GM23338 (cell line): ENCODE measurements around the gene TMEM238. TPM values are rescaled to one million over a fixed set of nuclear protein-coding genes. Genes with fewer than 3 reads are reported as not detected.
"Not testable (repeated sequence)": the region's sequence is repeated elsewhere in the genome, so short reads cannot be mapped to it uniquely, and the experiment has no call there.

Experiments used
- ATAC-seq: fragments of 200-7000 bp; cut with Tn5 transposase; 3 replicates; pipeline ENCODE4 v1.9.1; 2020
- DNase-seq: peaks from one replicate; pipeline ENCODE4 v3.0.0-alpha.2; 2015; ENCODE audit warnings: low spot score
- H2AFZ ChIP-seq: fragments of 200-600 bp; sonication (generic); 2 replicates; pipeline ENCODE4 v1.8.0; 2016; ENCODE audit warnings: antibody characterized with exemption, mild to moderate bottlenecking, moderate library complexity
- H3F3A ChIP-seq: fragments of 200-600 bp; sonication (generic); replicated peaks from 2 replicates; pipeline ENCODE4 v1.8.0; 2017; ENCODE audit warnings: antibody characterized with exemption, mixed run types, low read depth
- H3K27ac ChIP-seq: fragments of 200-600 bp; sonication (generic); 2 replicates; pipeline ENCODE4 v1.6.1; 2016; ENCODE audit warnings: low read depth
- H3K27me3 ChIP-seq: fragments of 200-600 bp; sonication (generic); 2 replicates; pipeline ENCODE4 v1.8.0; 2016; ENCODE audit warnings: mild to moderate bottlenecking, mixed run types, moderate library complexity; ENCODE audit not compliant: insufficient read depth
- H3K36me3 ChIP-seq: fragments of 200-600 bp; sonication (generic); 2 replicates; pipeline ENCODE4 v1.8.0; 2016; ENCODE audit warnings: mild to moderate bottlenecking; ENCODE audit not compliant: insufficient read depth
- H3K4me1 ChIP-seq: fragments of 200-600 bp; sonication (generic); 2 replicates; pipeline ENCODE4 v1.8.0; 2016; ENCODE audit warnings: mild to moderate bottlenecking, moderate library complexity; ENCODE audit not compliant: insufficient read depth
- H3K4me2 ChIP-seq: fragments of 200-600 bp; sonication (generic); 2 replicates; pipeline ENCODE4 v1.7.1; 2017; ENCODE audit warnings: mixed run types
- H3K4me3 ChIP-seq: fragments of 200-600 bp; sonication (generic); 2 replicates; pipeline ENCODE4 v1.6.1; 2016; ENCODE audit warnings: mixed run types
- H3K79me2 ChIP-seq: fragments of 200-600 bp; sonication (generic); replicated peaks from 2 replicates; pipeline ENCODE4 v1.8.0; 2017; ENCODE audit warnings: mild to moderate bottlenecking; ENCODE audit not compliant: insufficient read depth
- H3K9me2 ChIP-seq: fragments of 200-600 bp; sonication (generic); 2 replicates; pipeline ENCODE4 v1.8.0; 2017; ENCODE audit not compliant: insufficient read depth
- H4K20me1 ChIP-seq: fragments of 200-600 bp; sonication (generic); replicated peaks from 2 replicates; pipeline ENCODE4 v1.8.0; 2017; ENCODE audit warnings: mild to moderate bottlenecking; ENCODE audit not compliant: insufficient read depth
- H3K27ac Mint-ChIP-seq: 2 replicates; pipeline ENCODE4 v1.8.0; 2020; ENCODE audit warnings: inconsistent platforms, mild to moderate bottlenecking, moderate library complexity, mixed read lengths
- H3K27me3 Mint-ChIP-seq: 3 replicates; pipeline ENCODE4 v1.8.0; 2022; ENCODE audit warnings: low read depth, mild to moderate bottlenecking, moderate library complexity, mixed read lengths, inconsistent platforms; ENCODE audit not compliant: insufficient read depth, poor library complexity
- H3K36me3 Mint-ChIP-seq: 3 replicates; pipeline ENCODE4 v1.8.0; 2021; ENCODE audit warnings: low read depth, mild to moderate bottlenecking, inconsistent platforms, moderate library complexity, mixed read lengths
- H3K4me1 Mint-ChIP-seq: 3 replicates; pipeline ENCODE4 v1.8.0; 2020; ENCODE audit warnings: mild to moderate bottlenecking, inconsistent platforms, mixed read lengths
- H3K4me3 Mint-ChIP-seq: 3 replicates; pipeline ENCODE4 v1.8.0; 2021; ENCODE audit warnings: moderate library complexity, mild to moderate bottlenecking, inconsistent platforms, mixed read lengths
- H3K9me3 Mint-ChIP-seq: 3 replicates; pipeline ENCODE4 v1.8.0; 2020; ENCODE audit warnings: moderate library complexity, mild to moderate bottlenecking, inconsistent platforms, mixed read lengths
- EZH2phosphoT487 ChIP-seq: fragments of 200-600 bp; sonication (generic); IDR thresholded peaks from one replicate; pipeline ENCODE4 v1.8.1; 2018; ENCODE audit warnings: antibody characterized with exemption; ENCODE audit not compliant: unreplicated experiment
- polyA plus RNA-seq: library from polyadenylated mRNA; unstranded; fragments of >200 nt; fragmentation: Nextera tagmentation; extraction: Ambion mirVana; gene quantifications from 2 replicates; pipeline ENCODE4 v1.2.1, GENCODE V29; 2016
- total RNA-seq: library from RNA; depleted of rRNA; stranded (reverse); fragments of >200 nt; shearing (Covaris generic); gene quantifications from 2 replicates; pipeline ENCODE4 v1.2.3, GENCODE V29; 2014; rRNA removed

TMEM238 gene
- total and polyA plus RNA-seq, 2 experiments from 2014 or later, result 0.55 to 7.5 TPM

DNA sequence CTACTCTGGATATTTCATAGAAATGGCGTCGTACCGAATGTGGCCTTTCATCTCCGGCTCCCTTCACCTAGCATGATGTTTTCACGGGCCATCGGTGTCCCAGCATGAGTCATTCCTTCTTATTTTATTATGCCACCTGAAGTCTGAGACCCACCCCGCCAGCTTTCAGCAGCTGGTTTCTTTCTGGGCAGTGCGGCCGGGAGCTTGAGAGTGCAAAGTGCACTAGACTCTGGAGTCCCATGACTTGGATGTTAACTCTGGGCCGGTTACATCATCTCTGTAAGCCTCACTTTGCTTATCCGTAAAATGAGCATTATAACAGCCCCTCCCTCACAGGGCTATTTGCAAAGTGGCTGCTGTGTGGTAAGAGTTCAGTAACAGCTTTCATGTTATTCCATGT is 50.2 kb downstream of the TMEM238 start (continued):
- no peak for TF ChIP-seq EZH2phosphoT487

DNA sequence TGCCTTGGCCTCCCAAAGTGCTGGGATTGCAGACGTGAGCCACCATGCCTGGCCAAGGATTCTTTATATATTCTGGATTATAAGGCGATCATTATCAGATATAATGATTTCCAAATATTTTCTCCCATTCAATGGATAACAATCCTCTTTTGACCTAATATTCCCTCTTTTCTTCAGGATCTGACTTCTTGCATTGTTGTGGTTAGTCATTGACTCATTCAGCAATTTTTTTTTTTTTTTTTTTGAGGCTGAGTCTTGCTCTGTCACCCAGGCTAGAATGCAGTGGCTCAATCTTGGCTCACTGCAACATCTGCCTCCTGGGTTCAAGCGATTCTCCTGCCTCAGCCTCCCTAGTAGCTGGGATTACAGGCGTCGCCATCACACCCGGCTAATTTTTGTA is 54.3 kb downstream of the TMEM238 start:
- ATAC-seq, H3K27ac ChIP-seq, H3K4me3 ChIP-seq, H3K36me3 ChIP-seq, H3K4me3 Mint-ChIP-seq, H3K4me2 ChIP-seq, H3K9me3 Mint-ChIP-seq, DNase-seq, H3K4me1 Mint-ChIP-seq, H2AFZ ChIP-seq, H3K4me1 ChIP-seq, H3F3A ChIP-seq, H3K27me3 ChIP-seq, H3K9me2 ChIP-seq, H3K27ac Mint-ChIP-seq, H3K79me2 ChIP-seq, H3K36me3 Mint-ChIP-seq, H4K20me1 ChIP-seq: not testable (repeated sequence)
- peaks cover 14% of the 10 kb centered on the region for H3K27me3 Mint-ChIP-seq

Other genes starting within 250 kb of the TMEM238 start
- 51.4 and 59.3 TPM in 2 replicates for gene TNNT1, start 235.1 kb downstream of the TMEM238 start, total RNA-seq
- 139 and 150 TPM in 2 replicates for gene TNNT1, start 235.1 kb downstream of the TMEM238 start, polyA plus RNA-seq
- gene TNNI3, start 226.6 kb downstream of the TMEM238 start, total RNA-seq, result 21.5 and 27.9 TPM in 2 replicates
- gene TNNI3, start 226.6 kb downstream of the TMEM238 start, polyA plus RNA-seq, result 150 and 153 TPM in 2 replicates
- 5.6 and 8.5 TPM in 2 replicates for gene DNAAF3, start 217.7 kb downstream of the TMEM238 start, total RNA-seq
- 8.8 and 9.0 TPM in 2 replicates for gene DNAAF3, start 217.7 kb downstream of the TMEM238 start, polyA plus RNA-seq
- 0.54 and 2.1 TPM in 2 replicates for gene SYT5, start 204.0 kb downstream of the TMEM238 start, total RNA-seq
- gene SYT5, start 204.0 kb downstream of the TMEM238 start, polyA plus RNA-seq, result 4.0 and 4.7 TPM in 2 replicates
- 0.12 and 2.1 TPM in 2 replicates for gene PTPRH, start 174.8 kb downstream of the TMEM238 start, total RNA-seq
- gene PTPRH, start 174.8 kb downstream of the TMEM238 start, polyA plus RNA-seq, result 0.12 and 0.16 TPM in 2 replicates
- 2.9 and 3.2 TPM in 2 replicates for gene TMEM86B, start 155.5 kb downstream of the TMEM238 start, total RNA-seq
- 1.1 and 1.7 TPM in 2 replicates for gene TMEM86B, start 155.5 kb downstream of the TMEM238 start, polyA plus RNA-seq
- gene PPP6R1, start 125.3 kb downstream of the TMEM238 start, total RNA-seq, result 62.5 and 70.8 TPM in 2 replicates
- 22.2 and 24.9 TPM in 2 replicates for gene PPP6R1, start 125.3 kb downstream of the TMEM238 start, polyA plus RNA-seq
- gene HSPBP1, start 104.2 kb downstream of the TMEM238 start, total RNA-seq, result 91.0 and 91.1 TPM in 2 replicates
- gene HSPBP1, start 104.2 kb downstream of the TMEM238 start, polyA plus RNA-seq, result 81.9 and 83.6 TPM in 2 replicates
- gene BRSK1, start 100.3 kb downstream of the TMEM238 start, total RNA-seq, result 11.3 and 17.2 TPM in 2 replicates
- 2.3 and 3.4 TPM in 2 replicates for gene BRSK1, start 100.3 kb downstream of the TMEM238 start, polyA plus RNA-seq
- not detected in 2 replicates for gene TMEM150B, start 59.0 kb downstream of the TMEM238 start, total RNA-seq
- gene TMEM150B, start 59.0 kb downstream of the TMEM238 start, polyA plus RNA-seq, result 0.29 and 0.40 TPM in 2 replicates
- gene KMT5C, start 44.4 kb downstream of the TMEM238 start, total RNA-seq, result 34.3 and 43.2 TPM in 2 replicates
- gene KMT5C, start 44.4 kb downstream of the TMEM238 start, polyA plus RNA-seq, result 12.9 and 14.2 TPM in 2 replicates
- gene COX6B2, start 29.6 kb downstream of the TMEM238 start, total RNA-seq, result 2.7 and 2.9 TPM in 2 replicates
- 5.3 and 5.7 TPM in 2 replicates for gene COX6B2, start 29.6 kb downstream of the TMEM238 start, polyA plus RNA-seq
- not detected in 2 replicates for gene GARIN5B, start 21.0 kb downstream of the TMEM238 start, total RNA-seq
- not detected in 2 replicates for gene GARIN5B, start 21.0 kb downstream of the TMEM238 start, polyA plus RNA-seq
- gene IL11, start 13.8 kb downstream of the TMEM238 start, total RNA-seq, result 1.1 and 2.2 TPM in 2 replicates
- gene IL11, start 13.8 kb downstream of the TMEM238 start, polyA plus RNA-seq, result 0.58 and 1.7 TPM in 2 replicates
- not detected in 2 replicates for gene TMEM190, start 7.5 kb downstream of the TMEM238 start, total RNA-seq
- 4.2 and 4.8 TPM in 2 replicates for gene TMEM190, start 7.5 kb downstream of the TMEM238 start, polyA plus RNA-seq
- gene RPL28, start 1.6 kb upstream of the TMEM238 start, total RNA-seq, result 463 and 737 TPM in 2 replicates
- 1,528 and 1,802 TPM in 2 replicates for gene RPL28, start 1.6 kb upstream of the TMEM238 start, polyA plus RNA-seq
- gene UBE2S, start 23.5 kb upstream of the TMEM238 start, total RNA-seq, result 363 and 469 TPM in 2 replicates
- gene UBE2S, start 23.5 kb upstream of the TMEM238 start, polyA plus RNA-seq, result 523 and 533 TPM in 2 replicates
- 1.4 and 1.6 TPM in 2 replicates for gene SHISA7, start 59.0 kb upstream of the TMEM238 start, total RNA-seq
- gene SHISA7, start 59.0 kb upstream of the TMEM238 start, polyA plus RNA-seq, result 0.32 and 0.37 TPM in 2 replicates
- 82.1 and 85.2 TPM in 2 replicates for gene ISOC2, start 77.3 kb upstream of the TMEM238 start, total RNA-seq
- 62.6 and 76.5 TPM in 2 replicates for gene ISOC2, start 77.3 kb upstream of the TMEM238 start, polyA plus RNA-seq
- 0.85 and 1.7 TPM in 2 replicates for gene C19orf85, start 80.5 kb upstream of the TMEM238 start, total RNA-seq
- gene C19orf85, start 80.5 kb upstream of the TMEM238 start, polyA plus RNA-seq, result 2.1 and 3.4 TPM in 2 replicates
- 10.7 and 12.7 TPM in 2 replicates for gene ZNF628, start 92.3 kb upstream of the TMEM238 start, total RNA-seq
- 3.9 and 4.9 TPM in 2 replicates for gene ZNF628, start 92.3 kb upstream of the TMEM238 start, polyA plus RNA-seq
- 25.4 and 27.8 TPM in 2 replicates for gene NAT14, start 100.9 kb upstream of the TMEM238 start, total RNA-seq
- 39.6 and 45.5 TPM in 2 replicates for gene NAT14, start 100.9 kb upstream of the TMEM238 start, polyA plus RNA-seq
- 0.69 and 1.2 TPM in 2 replicates for gene SSC5D, start 104.1 kb upstream of the TMEM238 start, total RNA-seq
- gene SSC5D, start 104.1 kb upstream of the TMEM238 start, polyA plus RNA-seq, result 0.14 and 0.23 TPM in 2 replicates
- gene SBK2, start 152.8 kb upstream of the TMEM238 start, total RNA-seq, result 2.0 and 3.5 TPM in 2 replicates
- 0.82 and 1.1 TPM in 2 replicates for gene SBK2, start 152.8 kb upstream of the TMEM238 start, polyA plus RNA-seq
- 0.23 and 0.94 TPM in 2 replicates for gene SBK3, start 161.3 kb upstream of the TMEM238 start, total RNA-seq
- gene SBK3, start 161.3 kb upstream of the TMEM238 start, polyA plus RNA-seq, result 0.27 and 0.80 TPM in 2 replicates
- 8.4 and 12.2 TPM in 2 replicates for gene ZNF579, start 196.6 kb upstream of the TMEM238 start, total RNA-seq
- 7.3 and 8.6 TPM in 2 replicates for gene ZNF579, start 196.6 kb upstream of the TMEM238 start, polyA plus RNA-seq
- gene FIZ1, start 215.2 kb upstream of the TMEM238 start, total RNA-seq, result 10.1 and 12.6 TPM in 2 replicates
- 5.3 and 5.4 TPM in 2 replicates for gene FIZ1, start 215.2 kb upstream of the TMEM238 start, polyA plus RNA-seq
- 8.3 and 16.5 TPM in 2 replicates for gene ZNF524, start 216.0 kb upstream of the TMEM238 start, total RNA-seq
- gene ZNF524, start 216.0 kb upstream of the TMEM238 start, polyA plus RNA-seq, result 5.7 and 6.0 TPM in 2 replicates
- gene ZNF865, start 221.4 kb upstream of the TMEM238 start, total RNA-seq, result 10.3 and 12.1 TPM in 2 replicates
- gene ZNF865, start 221.4 kb upstream of the TMEM238 start, polyA plus RNA-seq, result 2.2 and 2.4 TPM in 2 replicates
- 5.6 and 6.7 TPM in 2 replicates for gene ZNF784, start 240.3 kb upstream of the TMEM238 start, total RNA-seq
- 1.5 and 1.6 TPM in 2 replicates for gene ZNF784, start 240.3 kb upstream of the TMEM238 start, polyA plus RNA-seq